Colonic mucosa (tissue), 4 donors: ENCODE measurements around the gene DMRT2. TPM values are rescaled to one million over a fixed set of nuclear protein-coding genes. Genes with fewer than 3 reads are reported as not detected.
A peak's percentile ranks its signal among the peaks of the same experiment; 100 is the strongest.

ENCODE experiments used
- DNase-seq: peaks from one replicate; pipeline ENCODE4 v3.0.0-alpha.2; 2020
- H3K27ac ChIP-seq: fragments of 200-600 bp; one replicate; pipeline ENCODE4 v1.8.0; 2021
- H3K27me3 ChIP-seq: fragments of 200-600 bp; one replicate; pipeline ENCODE4 v1.8.0; 2021
- H3K36me3 ChIP-seq: fragments of 200-600 bp; one replicate; pipeline ENCODE4 v1.8.0; 2021
- H3K4me1 ChIP-seq: fragments of 200-600 bp; one replicate; pipeline ENCODE4 v1.8.0; 2021; ENCODE audit warnings: mild to moderate bottlenecking
- H3K4me3 ChIP-seq: fragments of 200-600 bp; one replicate; pipeline ENCODE4 v1.8.0; 2021
- H3K9ac ChIP-seq, 2 donors: one replicate each; pipeline ENCODE4 v1.7.0; 2013; ENCODE audit warnings: control low read depth in 2 of 2, low read depth in 2 of 2, low read length in 2 of 2
- H3K9me3 ChIP-seq: fragments of 200-600 bp; one replicate; pipeline ENCODE4 v1.8.0; 2021
- CTCF ChIP-seq: fragments of 200-600 bp; IDR thresholded peaks from one replicate; pipeline ENCODE4 v1.8.0; 2022; ENCODE audit warnings: antibody characterized with exemption, mild to moderate bottlenecking
- intact Hi-C: fragments of 100-400 bp; cut with DNase I; formaldehyde crosslinking; loops from one replicate; pipeline ENCODE4 v1.14.1; 2022
- total RNA-seq, 2 donors: library from RNA; stranded (reverse); fragmentation: NEBNext Ultra II Directional in 1 of 2; extraction: Animal tissue kit (Norgen Biotek cat#: 25700) in 1 of 2; gene quantifications; one replicate each; pipeline ENCODE4 v1.2.1, GENCODE V29; 2021
- donor health status: healthy.
- donor health status: DM: no; HTN: no; CAD: no.
- donor health status: DM: no; HTN: no; CAD: no.

Gene DMRT2
- total RNA-seq, 2 donors from 2014 or later = 8.7 to 15.9 TPM

DNA sequence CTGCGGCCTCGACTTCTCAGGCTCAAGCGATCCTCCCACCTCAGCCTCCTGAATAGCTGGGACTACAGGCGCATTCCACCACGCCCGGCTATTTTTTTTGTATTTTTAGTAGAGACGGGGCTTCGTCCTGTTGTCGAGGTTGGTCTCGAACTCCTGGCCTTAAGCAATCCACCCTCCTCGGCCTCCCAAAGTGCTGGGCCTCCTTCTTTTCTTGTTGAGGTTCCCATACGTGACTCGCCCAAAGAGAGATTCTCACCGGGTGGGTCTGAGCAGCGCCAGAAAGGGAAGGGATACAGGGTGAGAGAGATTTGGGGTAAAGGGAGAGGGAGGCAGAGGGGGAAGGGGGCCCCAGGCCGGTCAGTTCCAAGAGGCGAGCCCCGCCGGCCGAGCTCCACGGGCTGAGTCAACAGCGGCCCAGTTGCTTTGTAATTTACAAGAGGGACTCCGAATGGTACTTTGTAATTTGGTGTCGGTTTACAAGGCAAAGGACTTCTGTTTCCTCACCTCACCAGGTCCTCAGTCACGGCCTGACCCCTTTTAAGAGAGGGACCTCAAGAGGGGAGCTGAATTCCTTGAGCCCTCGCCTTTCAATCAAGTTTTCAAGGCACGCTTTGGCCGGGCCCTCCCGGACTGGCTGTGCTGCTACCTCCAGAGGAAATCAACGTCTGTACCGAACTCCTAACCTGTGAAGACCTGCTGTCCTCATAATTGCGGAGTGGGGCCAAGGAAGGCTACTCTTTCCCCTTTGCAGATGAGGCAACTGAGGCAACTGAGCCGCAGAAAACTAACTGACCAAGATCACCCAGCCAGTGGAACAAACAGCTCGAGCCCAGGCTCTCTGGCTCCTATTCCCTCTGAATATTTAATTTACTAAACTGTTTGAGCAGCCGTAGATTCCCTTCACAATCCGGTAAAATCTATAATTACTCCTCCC, 3.3 kb upstream of the DMRT2 start:
- DNase-seq = no peak
- Histone ChIP-seq H3K36me3 (no peaks in the 10 kb centered on the region), H3K9me3 (no peaks in the 10 kb centered on the region), H3K4me3 (peak overlapping the region; percentile 37), H3K4me1 (no peaks in the 10 kb centered on the region), H3K9ac (no peak overlapping the region), H3K27me3 (peaks cover 64% of the 10 kb centered on the region), H3K27ac (peak overlapping the region; percentile 27)
- no peak for TF ChIP-seq CTCF
- intact Hi-C loops = no loop called here

DNA sequence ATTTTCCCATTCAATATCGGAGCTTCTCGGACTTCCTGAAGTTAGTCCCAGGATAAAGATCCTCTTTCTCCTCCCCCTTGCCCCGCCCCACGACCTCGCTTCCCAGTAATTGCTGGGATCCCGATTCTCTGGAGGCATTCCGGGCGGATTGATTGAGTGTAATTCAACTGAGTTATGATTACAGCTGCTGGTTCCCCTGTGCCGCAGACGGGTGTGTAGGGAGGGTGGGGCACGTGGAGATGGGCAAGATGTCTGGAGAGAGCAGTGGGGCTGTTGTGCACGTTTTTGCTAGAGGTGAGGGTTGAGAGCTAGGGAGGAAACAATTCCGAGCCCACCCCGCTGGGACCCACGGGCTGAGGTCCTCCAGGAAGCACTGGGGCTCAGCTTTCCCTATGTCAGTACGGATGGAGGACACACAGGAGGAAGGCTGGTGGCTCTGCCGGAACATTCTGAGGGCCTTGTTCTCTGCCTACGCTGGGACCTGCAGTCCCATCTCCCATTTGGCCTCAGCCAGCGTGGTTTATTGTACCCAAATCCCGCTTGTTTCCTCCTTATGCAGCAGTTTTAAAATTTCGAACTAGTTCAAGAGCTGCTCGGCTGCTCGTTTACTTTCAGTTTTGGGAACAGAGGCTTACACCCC, 2.4 kb upstream of the DMRT2 start:
- peak overlapping the region; percentile 37 for H3K4me3 ChIP-seq
- H3K4me1 ChIP-seq = no peaks in the 10 kb centered on the region
- intact Hi-C loops = no loop called here
- DNase-seq = peak; percentile 84
- TF ChIP-seq CTCF = no peak
- no peaks in the 10 kb centered on the region for H3K9me3 ChIP-seq
- H3K27me3 ChIP-seq = peaks cover 63% of the 10 kb centered on the region
- peak overlapping the region; percentile 27 for H3K27ac ChIP-seq
- H3K36me3 ChIP-seq = no peaks in the 10 kb centered on the region
- H3K9ac ChIP-seq = peak overlapping the region in 1 of 2 donors; percentile 46

GRCh38 chr9:1048231-1048619, 1.9 kb upstream of the DMRT2 start:
- Histone ChIP-seq H3K4me3 (peak overlapping the region; percentile 37), H3K4me1 (no peaks in the 10 kb centered on the region), H3K9me3 (no peaks in the 10 kb centered on the region), H3K27ac (no peak overlapping the region), H3K36me3 (no peaks in the 10 kb centered on the region), H3K9ac (peak overlapping the region in 1 of 2 donors; percentile 46), H3K27me3 (peaks cover 68% of the 10 kb centered on the region)
- intact Hi-C loops = no loop called here
- DNase-seq = no peak
- TF ChIP-seq CTCF = no peak

GRCh38 chr9:1048811-1049210, 1.3 kb upstream of the DMRT2 start:
- Histone ChIP-seq H3K4me3 (no peak overlapping the region), H3K27me3 (peaks cover 69% of the 10 kb centered on the region), H3K36me3 (no peaks in the 10 kb centered on the region), H3K4me1 (no peaks in the 10 kb centered on the region), H3K9ac (no peak overlapping the region), H3K27ac (no peak overlapping the region), H3K9me3 (no peaks in the 10 kb centered on the region)
- intact Hi-C loops = no loop called here
- DNase-seq = peak; percentile 54
- TF ChIP-seq CTCF = no peak

DNA sequence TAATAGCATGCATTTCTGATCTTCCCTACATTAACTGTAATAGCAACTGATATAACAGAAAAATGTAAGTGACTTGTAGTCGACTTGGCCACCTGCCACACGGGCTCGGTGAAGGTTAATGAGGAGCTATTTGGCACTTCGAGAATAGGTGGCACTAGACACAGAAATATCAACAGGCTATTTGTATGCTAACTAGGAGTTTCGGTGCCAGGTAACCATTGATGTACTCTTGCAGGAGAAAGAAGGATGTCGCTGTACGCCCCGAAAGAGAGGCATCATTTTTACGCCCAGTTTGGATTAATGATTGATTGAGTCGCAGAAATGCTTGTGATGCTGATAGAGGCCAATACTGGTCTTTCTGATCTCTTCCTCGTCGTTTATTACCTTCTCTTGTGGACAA, 516 bp upstream of the DMRT2 start:
- Histone ChIP-seq H3K4me3 (no peak overlapping the region), H3K36me3 (no peaks in the 10 kb centered on the region), H3K9ac (peak overlapping the region in 1 of 2 donors; percentile 61), H3K27me3 (peaks cover 66% of the 10 kb centered on the region), H3K27ac (peak overlapping the region; percentile 48), H3K9me3 (no peaks in the 10 kb centered on the region), H3K4me1 (no peaks in the 10 kb centered on the region)
- TF ChIP-seq CTCF = no peak
- intact Hi-C loops = no loop called here
- DNase-seq = peak; percentile 64
